SK-N-SH (cell line): ENCODE measurements around the gene FGF9. TPM values are rescaled to one million over a fixed set of nuclear protein-coding genes. Genes with fewer than 3 reads are reported as not detected.

Source experiments
- CTCF ChIA-PET: fragments of 300-600, 350-600 bp; formaldehyde crosslinking; extraction: SDS; loops from one replicate; lab custom pipeline; 2021; lab: Yijun Ruan, JAX
- POLR2A ChIA-PET: fragments of 350-600 bp; sonication (Branson Sonifier 250); formaldehyde crosslinking; extraction: SDS; loops from one replicate; lab custom pipeline; 2020; ENCODE audit warnings: antibody characterized with exemption, inconsistent platforms; lab: Yijun Ruan, JAX
- DNase-seq: peaks from one replicate; pipeline ENCODE4 v3.0.0; 2012
- H2AFZ ChIP-seq: fragments of 200-600 bp; sonication (generic); 2 replicates; pipeline ENCODE4 v1.8.1; 2016; ENCODE audit warnings: antibody characterized with exemption, mild to moderate bottlenecking, low read depth
- H3F3A ChIP-seq: fragments of 200-600 bp; sonication (generic); replicated peaks from 2 replicates; pipeline ENCODE3; 2016; ENCODE audit warnings: antibody characterized with exemption, mild to moderate bottlenecking; ENCODE audit not compliant: insufficient read depth
- H3K27ac ChIP-seq, 2 experiments: fragments of 200-500 bp in 1 of 2; fragments of 200-600 bp in 1 of 2; sonication (Bioruptor generic) in 1 of 2; sonication (generic), shearing (Covaris generic) in 1 of 2; 2 replicates each; pipeline versions ENCODE4 v1.5.1 to v1.6.1; 2014 to 2016; ENCODE audit warnings: low read depth in 2 of 2, inconsistent platforms in 1 of 2, low read length in 1 of 2, mild to moderate bottlenecking in 1 of 2, mixed read lengths in 1 of 2
- H3K27me3 ChIP-seq: fragments of 200-600 bp; sonication (generic), shearing (Covaris generic); 2 replicates; pipeline ENCODE4 v1.6.1; 2016; ENCODE audit warnings: mixed run types; ENCODE audit not compliant: insufficient read depth
- H3K36me3 ChIP-seq, 2 experiments: fragments of 200-500 bp in 1 of 2; fragments of 200-600 bp in 1 of 2; sonication (Bioruptor generic) in 1 of 2; sonication (generic) in 1 of 2; replicated peaks in 1 of 2; 2 replicates each; pipeline versions ENCODE3 to v1.5.1; 2014 to 2016; ENCODE audit warnings: low read length in 1 of 2, mild to moderate bottlenecking in 1 of 2; ENCODE audit not compliant: insufficient read depth in 2 of 2, control insufficient read depth in 1 of 2
- H3K4me1 ChIP-seq, 2 experiments: fragments of 200-500 bp in 1 of 2; fragments of 200-600 bp in 1 of 2; sonication (Bioruptor generic) in 1 of 2; sonication (generic), shearing (Covaris generic) in 1 of 2; 2 replicates each; pipeline versions ENCODE4 v1.5.1 to v1.6.1; 2014 to 2016; ENCODE audit warnings: low read depth in 1 of 2, low read length in 1 of 2, mixed run types in 1 of 2; ENCODE audit not compliant: insufficient read depth in 2 of 2, control insufficient read depth in 1 of 2
- H3K4me2 ChIP-seq: fragments of 200-600 bp; sonication (generic), shearing (Covaris generic); 2 replicates; pipeline ENCODE4 v1.6.1; 2017; ENCODE audit warnings: mixed run types
- H3K4me3 ChIP-seq, 2 experiments: fragments of 200-500 bp in 1 of 2; fragments of 200-600 bp in 1 of 2; sonication (Bioruptor generic) in 1 of 2; sonication (generic), shearing (Covaris generic) in 1 of 2; 2 replicates each; pipeline versions ENCODE4 v1.5.1 to v1.8.1; 2014 to 2016; ENCODE audit warnings: low read depth in 2 of 2, inconsistent platforms in 1 of 2, low read length in 1 of 2, mild to moderate bottlenecking in 1 of 2, mixed read lengths in 1 of 2, moderate library complexity in 1 of 2
- H3K79me2 ChIP-seq: fragments of 200-600 bp; sonication (generic); 2 replicates; pipeline ENCODE4 v1.8.1; 2017; ENCODE audit warnings: mild to moderate bottlenecking; ENCODE audit not compliant: insufficient read depth
- H3K9ac ChIP-seq: fragments of 200-600 bp; sonication (generic); 2 replicates; pipeline ENCODE4 v1.6.1; 2017; ENCODE audit warnings: mixed run types
- H3K9me2 ChIP-seq: fragments of 200-600 bp; sonication (generic); 2 replicates; pipeline ENCODE4 v1.6.1; 2017; ENCODE audit warnings: mixed run types
- H3K9me3 ChIP-seq: fragments of 200-600 bp; sonication (generic); 2 replicates; pipeline ENCODE4 v1.6.1; 2017; ENCODE audit warnings: mixed run types, mild to moderate bottlenecking, moderate library complexity
- H4K20me1 ChIP-seq: fragments of 200-600 bp; sonication (generic); 2 replicates; pipeline ENCODE4 v1.6.1; 2017; ENCODE audit warnings: mild to moderate bottlenecking, mixed run types; ENCODE audit not compliant: insufficient read depth
- CHD2 ChIP-seq: fragments of 150-350 bp; IDR thresholded peaks from 2 replicates; pipeline ENCODE4 v1.6.1; 2018; ENCODE audit warnings: low read length; ENCODE audit not compliant: partially characterized antibody
- FOSL2 ChIP-seq: IDR thresholded peaks from 2 replicates; pipeline ENCODE4 v1.4.0; 2012; ENCODE audit warnings: low read depth, mild to moderate bottlenecking, moderate library complexity, borderline replicate concordance
- JUND ChIP-seq: IDR thresholded peaks from 2 replicates; pipeline ENCODE4 v1.4.0; 2012
- MAX ChIP-seq: IDR thresholded peaks from 2 replicates; pipeline ENCODE4 v1.4.0; 2012; ENCODE audit warnings: low read depth
- MEF2A ChIP-seq: IDR thresholded peaks from 2 replicates; pipeline ENCODE4 v1.4.0; 2012; ENCODE audit warnings: low read depth, borderline replicate concordance
- REST ChIP-seq: IDR thresholded peaks from 2 replicates; pipeline ENCODE4 v1.6.1; 2012; ENCODE audit warnings: mild to moderate bottlenecking, low read depth, low read length, moderate library complexity
- RXRA ChIP-seq: IDR thresholded peaks from 2 replicates; pipeline ENCODE4 v1.4.0; 2012; ENCODE audit warnings: low read depth, mild to moderate bottlenecking, borderline replicate concordance
- YY1 ChIP-seq: IDR thresholded peaks from 2 replicates; pipeline ENCODE4 v1.4.0; 2012; ENCODE audit warnings: low read depth, mild to moderate bottlenecking
- WGBS: methylation state at CpG from one replicate; pipeline ENCODE4 v1.1.6; 2017; ENCODE audit warnings: low lambda C conversion rate; 5-methylcytosine and 5-hydroxymethylcytosine counted together
- polyA plus RNA-seq, 3 experiments: library from polyadenylated mRNA; depleted of rRNA; stranded (reverse); fragments of >200 nt; gene quantifications; 2 replicates each; pipeline ENCODE4 v1.2.3, GENCODE V29; 2012

FGF9 gene
- polyA plus RNA-seq, 1 of the 3 experiments (the other 2 are of a cell fraction), result not detected

GRCh38 chr13:21663197-21663596 is 7.7 kb upstream of the FGF9 start:
- no peaks in the 10 kb centered on the region for H3K79me2 ChIP-seq
- TF ChIP-seq YY1, result no peak
- no peak for TF ChIP-seq MAX
- TF ChIP-seq CHD2, result no peak
- TF ChIP-seq, all 33 proteins: peak for 0
- Histone ChIP-seq H3K4me2 (no peak overlapping the region), H3K9ac (no peak overlapping the region), H3K9me3 (no peaks in the 10 kb centered on the region), H3K9me2 (no peaks in the 10 kb centered on the region), H2AFZ (no peak overlapping the region), H3K27ac (no peak overlapping the region), H3K36me3 (no peaks in the 10 kb centered on the region), H3K4me1 (no peaks in the 10 kb centered on the region), H3F3A (peaks cover 2% of the 10 kb centered on the region), H3K27me3 (peaks cover 21% of the 10 kb centered on the region), H4K20me1 (no peaks in the 10 kb centered on the region), H3K4me3 (no peak overlapping the region)
- WGBS, result 1% methylated on average over 4 of the region's 4 CpGs
- ChIA-PET POLR2A (no interaction called here), CTCF (interaction anchor here (1.2 kb wide), 1 partner anchor 25 kb away, joined by 4 read pairs; no protein-coding TSS in a partner anchor)
- DNase-seq, result no peak

DNA sequence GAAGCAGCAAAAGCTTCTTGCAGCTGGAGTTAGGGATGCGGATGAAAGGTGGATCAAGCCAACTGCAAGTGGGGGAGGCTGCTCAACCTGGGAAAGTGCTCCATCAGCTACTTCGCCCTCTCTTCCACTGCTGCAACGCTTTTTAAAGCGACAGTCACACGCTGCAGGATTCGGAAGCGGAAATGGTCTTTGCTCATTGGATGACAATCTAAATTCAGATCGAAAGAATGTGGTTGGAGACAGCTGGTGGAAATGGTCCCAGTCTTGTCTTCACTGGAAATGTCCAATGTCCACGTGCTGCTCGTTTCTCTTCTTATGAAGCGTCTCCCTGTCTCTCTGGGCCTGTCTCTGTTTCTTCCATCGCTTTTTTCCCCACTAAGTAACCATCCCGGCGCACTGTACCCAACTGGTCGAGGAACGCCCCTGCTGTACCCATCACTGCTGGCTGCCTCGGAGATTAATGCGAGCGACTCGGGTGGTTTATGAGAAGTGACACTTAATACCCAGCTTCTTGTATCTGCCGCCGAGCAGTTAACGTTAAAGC is 2.1 kb upstream of the FGF9 start:
- H2AFZ ChIP-seq, result no peak overlapping the region; the same call in 1 of the 2 replicates
- peak overlapping the region; percentile 81 for H3K4me2 ChIP-seq
- no peak for DNase-seq
- H3K4me3 ChIP-seq, result peak overlapping the region in 1 of 2 experiments; percentile 61; a peak in 2 of 4 replicates
- TF ChIP-seq MEF2A (no peak), JUND (no peak), REST (no peak), RXRA (no peak), FOSL2 (no peak)
- ChIA-PET POLR2A (no interaction called here), CTCF (no interaction called here)
- H3K36me3 ChIP-seq, result no peaks in the 10 kb centered on the region
- peaks cover 10% of the 10 kb centered on the region for H3F3A ChIP-seq
- peaks cover 0 to 8% of the 10 kb centered on the region in 2 experiments; a peak in 3 of 4 replicates for H3K4me1 ChIP-seq
- 12% methylated on average over 23 of the region's 23 CpGs for WGBS
- H3K27me3 ChIP-seq, result peaks cover 72% of the 10 kb centered on the region
- H3K9me3 ChIP-seq, result no peaks in the 10 kb centered on the region
- no peak overlapping the region for H3K27ac ChIP-seq
- H4K20me1 ChIP-seq, result no peaks in the 10 kb centered on the region
- H3K9me2 ChIP-seq, result no peaks in the 10 kb centered on the region
- no peak overlapping the region for H3K9ac ChIP-seq
- no peaks in the 10 kb centered on the region for H3K79me2 ChIP-seq
